HEK293 (cell line): ENCODE results near the gene FAM124A.

ENCODE experiments used
- CTCF ChIA-PET: fragments of 350-600 bp; formaldehyde crosslinking; extraction: SDS; loops from one replicate; lab custom pipeline; 2021; ENCODE audit warnings: antibody characterized with exemption; lab: Yijun Ruan, JAX
- POLR2A ChIA-PET: fragments of 300-600 bp; formaldehyde crosslinking; extraction: SDS; loops from one replicate; lab custom pipeline; 2020; ENCODE audit warnings: antibody characterized with exemption, inconsistent platforms; lab: Yijun Ruan, JAX
- H3K27ac ChIP-seq: fragments of 200-500 bp; sonication (Bioruptor generic); 2 replicates; pipeline ENCODE4 v1.5.1; 2014; ENCODE audit warnings: low read depth, low read length, control low read depth, inconsistent platforms; ENCODE audit errors: extremely low read depth
- H3K36me3 ChIP-seq, 2 experiments: fragments of 200-500 bp in 1 of 2; sonication (Bioruptor generic) in 1 of 2; 1 replicate in 1 of 2; 2 replicates in 1 of 2; pipeline ENCODE4 v1.5.1; 2014 to 2017; ENCODE audit warnings: inconsistent platforms in 2 of 2, low read length in 2 of 2; ENCODE audit not compliant: control insufficient read depth in 2 of 2, insufficient read depth in 1 of 2
- H3K4me1 ChIP-seq: fragments of 200-500 bp; sonication (Bioruptor generic); 2 replicates; pipeline ENCODE4 v1.5.1; 2014; ENCODE audit warnings: mild to moderate bottlenecking, low read length, inconsistent platforms; ENCODE audit not compliant: control insufficient read depth, insufficient read depth
- H3K4me3 ChIP-seq: 2 replicates; pipeline ENCODE4 v1.5.1; 2011; ENCODE audit warnings: low read depth, mild to moderate bottlenecking, control low read depth, low read length, moderate library complexity
- H3K9me3 ChIP-seq: fragments of 200-500 bp; sonication (Bioruptor generic); 2 replicates; pipeline ENCODE4 v1.5.1; 2014; ENCODE audit warnings: low read depth, low read length, inconsistent platforms; ENCODE audit not compliant: control insufficient read depth, insufficient read depth
- KLF8 ChIP-seq: fragments of 450-650 bp; formaldehyde crosslinking; IDR thresholded peaks from 2 replicates; pipeline ENCODE4 v1.5.1; 2016; ENCODE audit warnings: missing biosample characterization, missing genetic modification characterization
- REST ChIP-seq: fragments of 450-650 bp; formaldehyde crosslinking; IDR thresholded peaks from 2 replicates; pipeline ENCODE4 v1.5.1; 2016; ENCODE audit warnings: missing biosample characterization, missing genetic modification characterization
- ZBTB6 ChIP-seq: fragments of 450-650 bp; formaldehyde crosslinking; IDR thresholded peaks from 2 replicates; pipeline ENCODE4 v1.5.1; 2017; ENCODE audit warnings: missing biosample characterization, missing genetic modification characterization
- ZIC2 ChIP-seq: fragments of 450-650 bp; formaldehyde crosslinking; IDR thresholded peaks from 2 replicates; pipeline ENCODE4 v1.5.1; 2016; ENCODE audit warnings: missing biosample characterization, missing genetic modification characterization
- ZNF10 ChIP-seq: fragments of 450-650 bp; formaldehyde crosslinking; IDR thresholded peaks from 2 replicates; pipeline ENCODE4 v1.5.1; 2017; ENCODE audit warnings: missing biosample characterization, missing genetic modification characterization
- ZNF140 ChIP-seq: fragments of 450-650 bp; formaldehyde crosslinking; IDR thresholded peaks from 2 replicates; pipeline ENCODE4 v1.5.1; 2016; ENCODE audit warnings: missing biosample characterization, missing genetic modification characterization
- ZNF221 ChIP-seq: fragments of 450-650 bp; formaldehyde crosslinking; IDR thresholded peaks from 2 replicates; pipeline ENCODE4 v1.5.1; 2017; ENCODE audit warnings: missing biosample characterization, missing genetic modification characterization, borderline replicate concordance
- ZNF239 ChIP-seq: fragments of 450-650 bp; formaldehyde crosslinking; IDR thresholded peaks from 2 replicates; pipeline ENCODE4 v1.5.1; 2016; ENCODE audit warnings: missing biosample characterization, missing genetic modification characterization
- ZNF248 ChIP-seq: fragments of 450-650 bp; formaldehyde crosslinking; IDR thresholded peaks from 2 replicates; pipeline ENCODE4 v1.5.1; 2017; ENCODE audit warnings: missing biosample characterization, missing genetic modification characterization
- ZNF404 ChIP-seq: fragments of 450-650 bp; formaldehyde crosslinking; IDR thresholded peaks from 2 replicates; pipeline ENCODE4 v1.5.1; 2017; ENCODE audit warnings: missing biosample characterization, missing genetic modification characterization
- ZNF670 ChIP-seq: fragments of 450-650 bp; formaldehyde crosslinking; IDR thresholded peaks from 2 replicates; pipeline ENCODE4 v1.5.1; 2016; ENCODE audit warnings: missing biosample characterization, missing genetic modification characterization, low read depth
- ZSCAN30 ChIP-seq: fragments of 450-650 bp; IDR thresholded peaks from 2 replicates; pipeline ENCODE4 v1.5.1; 2018; ENCODE audit warnings: missing biosample characterization, mild to moderate bottlenecking, missing genetic modification characterization, moderate library complexity
- TF ChIP-seq, protein P1 (sequence below): sonication (generic); formaldehyde crosslinking; IDR thresholded peaks from 2 replicates; pipeline ENCODE4 v1.8.1; 2022; ENCODE audit warnings: mild to moderate bottlenecking, moderate library complexity, missing genetic modification reagents
- TF ChIP-seq, protein P2 (sequence below): fragments of 450-650 bp; formaldehyde crosslinking; IDR thresholded peaks from 2 replicates; pipeline ENCODE4 v1.5.1; 2016; ENCODE audit warnings: missing biosample characterization, missing genetic modification characterization

Gene FAM124A

DNA sequence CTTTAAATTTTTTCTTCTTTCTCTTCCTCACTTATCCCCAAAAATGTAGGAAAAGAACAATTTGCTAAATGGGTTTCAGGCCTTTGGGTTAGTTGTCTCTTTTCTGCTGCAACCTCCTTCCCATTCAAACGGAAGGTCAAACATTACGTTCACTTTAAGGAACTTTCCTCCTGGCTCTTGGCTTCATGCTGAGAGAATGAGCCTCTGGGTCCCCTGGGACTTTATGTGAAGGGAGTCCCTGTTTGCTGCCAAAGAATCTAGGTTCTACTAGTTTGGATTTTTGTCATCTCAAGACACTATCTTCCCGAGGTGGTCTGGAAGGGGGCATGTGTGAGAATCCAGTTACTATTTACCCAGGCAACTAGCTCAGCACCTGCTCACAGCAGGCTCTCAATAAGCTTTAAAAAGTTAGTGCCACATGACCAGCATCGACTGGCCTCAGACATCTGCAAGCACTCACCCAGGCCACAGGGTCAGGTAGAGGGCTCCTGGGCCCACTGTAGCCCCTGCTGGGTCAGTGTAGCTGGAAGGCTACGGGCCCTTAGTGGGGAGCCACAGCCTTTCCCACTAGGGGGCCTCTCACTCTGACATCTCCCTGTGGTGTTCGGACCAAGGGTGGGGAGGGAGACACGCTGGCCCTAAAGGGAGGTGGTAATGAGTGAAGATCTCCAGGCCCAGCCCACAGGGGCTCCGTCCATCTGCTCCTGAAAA is 40.5 kb downstream of the FAM124A start (continued):
- TF ChIP-seq ZBTB6 (tag by site-specific recombination) (no peak), ZNF221 (no peak)
- TF ChIP-seq, all 188 proteins: peak for 3

GRCh38 chr13:51266642-51267041 is 44.4 kb downstream of the FAM124A start:
- H3K4me3 ChIP-seq, result no peak overlapping the region
- CTCF ChIA-PET, result no interaction called here
- no peaks in the 10 kb centered on the region for H3K36me3 ChIP-seq

GRCh38 chr13:51267622-51268021 is 45.4 kb downstream of the FAM124A start:
- H3K9me3 ChIP-seq, result no peaks in the 10 kb centered on the region
- CTCF ChIA-PET, result no interaction called here
- H3K4me1 ChIP-seq, result no peaks in the 10 kb centered on the region
- no peak overlapping the region for H3K27ac ChIP-seq
- POLR2A ChIA-PET, result no interaction called here
- TF ChIP-seq REST (peak; percentile 84), ZNF248 (tag by site-specific recombination) (no peak)
- TF ChIP-seq, all 188 proteins: peak for 1
- Histone ChIP-seq H3K36me3 (no peaks in the 10 kb centered on the region), H3K4me3 (no peak overlapping the region)

More at GRCh38 chr13:51266642-51267041, 44.4 kb downstream of the FAM124A start:
- Histone ChIP-seq H3K4me1 (no peaks in the 10 kb centered on the region), H3K27ac (no peak overlapping the region), H3K9me3 (no peaks in the 10 kb centered on the region)
- TF ChIP-seq KLF8 (no peak), ZSCAN30 (tag by site-specific recombination) (no peak), ZNF140 (tag by site-specific recombination) (no peak), ZNF239 (tag by site-specific recombination) (no peak), ZNF404 (no peak), ZNF10 (tag by site-specific recombination) (no peak), ZIC2 (tag by site-specific recombination) (no peak), ZNF221 (no peak), ZNF670 (tag by site-specific recombination) (no peak)
- TF ChIP-seq, protein P1, sequence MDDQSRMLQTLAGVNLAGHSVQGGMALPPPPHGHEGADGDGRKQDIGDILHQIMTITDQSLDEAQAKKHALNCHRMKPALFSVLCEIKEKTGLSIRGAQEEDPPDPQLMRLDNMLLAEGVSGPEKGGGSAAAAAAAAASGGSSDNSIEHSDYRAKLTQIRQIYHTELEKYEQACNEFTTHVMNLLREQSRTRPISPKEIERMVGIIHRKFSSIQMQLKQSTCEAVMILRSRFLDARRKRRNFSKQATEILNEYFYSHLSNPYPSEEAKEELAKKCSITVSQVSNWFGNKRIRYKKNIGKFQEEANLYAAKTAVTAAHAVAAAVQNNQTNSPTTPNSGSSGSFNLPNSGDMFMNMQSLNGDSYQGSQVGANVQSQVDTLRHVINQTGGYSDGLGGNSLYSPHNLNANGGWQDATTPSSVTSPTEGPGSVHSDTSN, result no peak
- TF ChIP-seq, protein P2, sequence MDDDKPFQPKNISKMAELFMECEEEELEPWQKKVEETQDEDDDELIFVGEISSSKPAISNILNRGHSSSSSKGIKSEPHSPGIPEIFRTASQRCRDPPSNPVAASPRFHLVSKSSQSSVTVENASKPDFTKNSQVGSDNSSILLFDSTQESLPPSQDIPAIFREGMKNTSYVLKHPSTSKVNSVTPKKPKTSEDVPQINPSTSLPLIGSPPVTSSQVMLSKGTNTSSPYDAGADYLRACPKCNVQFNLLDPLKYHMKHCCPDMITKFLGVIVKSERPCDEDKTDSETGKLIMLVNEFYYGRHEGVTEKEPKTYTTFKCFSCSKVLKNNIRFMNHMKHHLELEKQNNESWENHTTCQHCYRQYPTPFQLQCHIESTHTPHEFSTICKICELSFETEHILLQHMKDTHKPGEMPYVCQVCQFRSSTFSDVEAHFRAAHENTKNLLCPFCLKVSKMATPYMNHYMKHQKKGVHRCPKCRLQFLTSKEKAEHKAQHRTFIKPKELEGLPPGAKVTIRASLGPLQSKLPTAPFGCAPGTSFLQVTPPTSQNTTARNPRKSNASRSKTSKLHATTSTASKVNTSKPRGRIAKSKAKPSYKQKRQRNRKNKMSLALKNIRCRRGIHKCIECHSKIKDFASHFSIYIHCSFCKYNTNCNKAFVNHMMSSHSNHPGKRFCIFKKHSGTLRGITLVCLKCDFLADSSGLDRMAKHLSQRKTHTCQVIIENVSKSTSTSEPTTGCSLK (tag by site-specific recombination), result no peak
- POLR2A ChIA-PET, result no interaction called here
